Ascending aorta (tissue), 2 donors: Measurements from ENCODE around the gene SFT2D2. TPM values are rescaled to one million over a fixed set of nuclear protein-coding genes. Genes with fewer than 3 reads are reported as not detected.

Experiments
- DNase-seq, 2 donors: peaks; one replicate each; pipeline ENCODE4 v3.0.0-alpha.2; 2019; ENCODE audit warnings: low spot score in 2 of 2
- H3K27ac ChIP-seq, 2 donors: fragments of 200-600 bp; sonication (generic); one replicate each; pipeline ENCODE4 v1.5.1; 2016 to 2017; ENCODE audit warnings: mild to moderate bottlenecking in 1 of 2
- H3K27me3 ChIP-seq: fragments of 200-600 bp; sonication (generic); one replicate; pipeline ENCODE4 v1.5.1; 2017
- H3K36me3 ChIP-seq, 2 donors: fragments of 200-600 bp; sonication (generic); one replicate each; pipeline ENCODE4 v1.5.1; 2016
- H3K4me1 ChIP-seq, 2 donors: fragments of 200-600 bp; sonication (generic); one replicate each; pipeline ENCODE4 v1.5.1; 2016 to 2017; ENCODE audit warnings: mild to moderate bottlenecking in 1 of 2
- H3K4me3 ChIP-seq, 2 donors: fragments of 200-600 bp; sonication (generic); one replicate each; pipeline ENCODE4 v1.5.1; 2016 to 2017; ENCODE audit warnings: mild to moderate bottlenecking in 1 of 2
- H3K9me3 ChIP-seq, 2 donors: fragments of 200-600 bp; sonication (generic); one replicate each; pipeline ENCODE4 v1.5.1; 2016
- intact Hi-C: fragments of 100-400 bp; cut with DNase I; formaldehyde crosslinking; loops from one replicate; pipeline ENCODE4 v1.15.1; 2023
- total RNA-seq: library from RNA; depleted of rRNA; stranded (reverse); fragments of >200 nt; gene quantifications from one replicate; pipeline ENCODE4 v1.1.0, GENCODE V29; 2016
- TF ChIP-seq, protein P1 (sequence below), 3 experiments: fragments of 200-600 bp in 2 of 3; fragments of 450-650 bp in 1 of 3; sonication (generic) in 2 of 3; IDR thresholded peaks; one replicate each; pipeline ENCODE4 v1.5.1; 2016 to 2019; ENCODE audit warnings: antibody characterized with exemption in 3 of 3, mild to moderate bottlenecking in 1 of 3, moderate library complexity in 1 of 3

The SFT2D2 gene
- total RNA-seq, 1 donor from 2014 or later, result 40.1 TPM

DNA sequence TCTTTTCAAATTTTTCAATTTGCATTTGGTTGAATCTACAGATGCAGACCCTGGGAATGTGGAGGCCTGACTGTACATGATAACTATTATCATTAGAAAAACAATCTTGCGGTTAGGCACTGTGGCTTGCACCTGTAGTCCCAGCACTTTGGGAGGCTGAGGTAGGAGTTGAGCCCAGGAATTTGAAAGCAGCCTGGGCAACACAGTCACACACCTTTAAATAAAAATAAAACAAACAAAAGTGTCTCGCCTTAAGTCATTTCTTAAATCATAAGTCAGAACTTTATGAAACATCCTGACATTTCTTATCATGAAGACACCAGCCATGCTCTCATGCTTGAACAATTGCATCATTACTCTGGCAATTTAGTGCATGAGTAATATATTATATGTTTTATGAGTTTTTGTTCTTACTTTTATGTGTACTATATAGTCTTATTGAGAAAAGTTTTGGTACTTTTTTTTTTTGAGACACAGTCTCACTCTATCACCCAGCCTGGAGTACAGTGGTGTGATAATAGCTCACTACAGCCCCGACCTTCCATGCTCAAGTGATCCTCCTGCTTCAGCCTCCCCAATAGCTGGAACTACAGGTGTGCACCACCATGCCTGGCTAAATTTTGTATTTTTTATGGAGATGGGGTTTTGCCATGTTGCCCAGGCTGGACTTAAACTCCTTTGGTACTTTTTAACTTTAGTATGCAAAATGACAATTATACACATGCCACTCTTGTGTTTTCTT is 62.7 kb downstream of the SFT2D2 start:
- Histone ChIP-seq H3K27me3 (no peaks in the 10 kb centered on the region), H3K36me3 (peaks cover 0 to 4% of the 10 kb centered on the region in 2 donors), H3K4me1 (no peaks in the 10 kb centered on the region), H3K4me3 (no peak overlapping the region), H3K9me3 (no peaks in the 10 kb centered on the region), H3K27ac (no peak overlapping the region)
- TF ChIP-seq, protein P1, sequence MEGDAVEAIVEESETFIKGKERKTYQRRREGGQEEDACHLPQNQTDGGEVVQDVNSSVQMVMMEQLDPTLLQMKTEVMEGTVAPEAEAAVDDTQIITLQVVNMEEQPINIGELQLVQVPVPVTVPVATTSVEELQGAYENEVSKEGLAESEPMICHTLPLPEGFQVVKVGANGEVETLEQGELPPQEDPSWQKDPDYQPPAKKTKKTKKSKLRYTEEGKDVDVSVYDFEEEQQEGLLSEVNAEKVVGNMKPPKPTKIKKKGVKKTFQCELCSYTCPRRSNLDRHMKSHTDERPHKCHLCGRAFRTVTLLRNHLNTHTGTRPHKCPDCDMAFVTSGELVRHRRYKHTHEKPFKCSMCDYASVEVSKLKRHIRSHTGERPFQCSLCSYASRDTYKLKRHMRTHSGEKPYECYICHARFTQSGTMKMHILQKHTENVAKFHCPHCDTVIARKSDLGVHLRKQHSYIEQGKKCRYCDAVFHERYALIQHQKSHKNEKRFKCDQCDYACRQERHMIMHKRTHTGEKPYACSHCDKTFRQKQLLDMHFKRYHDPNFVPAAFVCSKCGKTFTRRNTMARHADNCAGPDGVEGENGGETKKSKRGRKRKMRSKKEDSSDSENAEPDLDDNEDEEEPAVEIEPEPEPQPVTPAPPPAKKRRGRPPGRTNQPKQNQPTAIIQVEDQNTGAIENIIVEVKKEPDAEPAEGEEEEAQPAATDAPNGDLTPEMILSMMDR (IDR thresholded peaks at IDR 0.05), result no peak
- intact Hi-C loops, result no loop called here
- no peak for DNase-seq

DNA sequence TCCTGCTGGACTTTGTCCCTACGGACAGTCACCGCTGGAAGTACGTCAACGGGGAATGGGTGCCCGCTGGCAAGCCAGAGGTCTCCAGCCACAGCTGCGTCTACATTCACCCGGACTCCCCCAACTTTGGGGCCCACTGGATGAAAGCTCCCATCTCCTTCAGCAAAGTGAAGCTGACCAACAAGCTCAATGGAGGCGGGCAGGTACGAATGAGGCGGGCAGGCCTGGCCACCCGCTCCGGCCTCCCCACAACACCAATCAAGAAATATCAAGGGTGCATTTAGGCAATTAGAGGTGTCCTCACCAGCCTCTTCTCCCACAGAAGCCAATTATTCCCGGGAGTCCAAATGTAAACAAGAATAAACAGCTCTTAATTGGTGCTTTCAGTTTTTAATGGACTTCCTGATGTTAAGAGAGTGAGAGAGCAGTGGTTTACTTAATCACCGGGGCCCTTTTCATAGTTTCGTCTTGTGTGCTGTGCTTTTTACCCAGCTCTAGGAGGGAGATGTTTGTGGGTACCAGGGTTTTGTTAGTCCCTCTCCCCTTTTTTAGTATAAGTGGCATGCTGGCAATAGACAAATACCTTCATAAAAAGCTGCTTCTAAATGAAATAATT is 65.5 kb downstream of the SFT2D2 start:
- H3K27ac ChIP-seq, result no peak overlapping the region
- no peak overlapping the region for H3K4me3 ChIP-seq
- peaks cover 3 to 4% of the 10 kb centered on the region in 2 donors for H3K36me3 ChIP-seq
- intact Hi-C loops, result no loop called here
- H3K9me3 ChIP-seq, result no peaks in the 10 kb centered on the region
- H3K27me3 ChIP-seq, result no peaks in the 10 kb centered on the region
- TF ChIP-seq, protein P1 (IDR thresholded peaks at IDR 0.05), result no peak
- H3K4me1 ChIP-seq, result no peaks in the 10 kb centered on the region
- DNase-seq, result no peak

DNA sequence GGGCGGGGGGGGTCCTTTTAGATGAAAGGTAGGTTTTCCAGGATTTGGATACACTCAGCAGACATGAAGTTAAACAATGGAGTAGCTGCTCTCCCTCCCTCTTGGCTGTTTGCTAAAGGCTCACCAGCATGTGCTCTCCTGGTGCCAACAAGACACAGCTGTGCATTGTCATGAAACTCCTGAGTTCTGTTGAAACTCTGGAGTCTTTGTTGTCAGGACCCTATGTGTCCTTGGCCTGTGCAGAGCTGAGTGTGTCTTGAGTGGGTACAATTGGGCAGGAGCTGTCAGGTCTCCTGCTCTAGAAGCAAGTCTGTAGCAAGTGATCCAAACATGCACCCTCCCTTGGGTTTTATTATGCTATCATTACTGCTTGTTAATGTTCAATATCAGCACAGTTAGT is 67.6 kb downstream of the SFT2D2 start:
- no peak overlapping the region for H3K4me3 ChIP-seq
- TF ChIP-seq, protein P1 (IDR thresholded peaks at IDR 0.05), result no peak
- H3K27ac ChIP-seq, result no peak overlapping the region
- H3K36me3 ChIP-seq, result peaks cover 3 to 4% of the 10 kb centered on the region in 2 donors
- intact Hi-C loops, result no loop called here
- H3K4me1 ChIP-seq, result no peaks in the 10 kb centered on the region
- no peaks in the 10 kb centered on the region for H3K27me3 ChIP-seq
- H3K9me3 ChIP-seq, result no peaks in the 10 kb centered on the region
- DNase-seq, result no peak

DNA sequence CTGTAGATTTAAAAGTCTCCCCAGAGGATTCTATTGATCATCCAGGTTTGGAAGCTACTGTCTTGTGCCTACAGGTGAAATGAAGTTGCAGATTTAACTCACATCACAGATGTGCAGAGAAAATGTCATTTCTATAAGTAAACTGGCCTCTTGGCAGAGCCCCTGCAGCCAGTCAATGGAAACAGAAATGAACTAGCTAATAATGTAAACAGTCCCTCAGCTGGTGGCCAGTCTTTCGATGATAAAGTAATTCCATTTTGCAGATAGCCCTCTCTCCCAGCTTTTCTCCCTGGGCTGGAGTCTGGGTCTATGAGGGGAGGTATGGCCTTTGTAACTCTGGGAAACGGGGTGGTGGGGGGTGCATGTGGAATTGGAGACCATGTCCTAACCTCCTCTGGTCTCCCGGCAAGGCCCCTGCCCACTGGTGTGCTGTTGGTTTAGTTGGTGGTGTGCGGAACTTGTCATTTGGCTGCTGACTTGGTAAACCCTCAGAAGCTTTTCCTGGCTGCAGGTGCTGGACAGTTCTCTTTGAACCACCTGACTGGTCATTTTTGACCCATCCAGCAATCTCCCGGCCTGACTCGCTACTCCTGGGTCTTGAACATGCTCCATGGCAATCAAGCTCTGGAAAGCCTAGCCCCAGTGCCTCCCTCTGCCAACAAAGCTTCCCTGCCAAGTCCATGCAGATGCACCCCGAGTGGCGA is 69.8 kb downstream of the SFT2D2 start:
- no peak for DNase-seq
- Histone ChIP-seq H3K27ac (no peak overlapping the region), H3K4me1 (no peaks in the 10 kb centered on the region), H3K27me3 (no peaks in the 10 kb centered on the region), H3K36me3 (peaks cover 3 to 4% of the 10 kb centered on the region in 2 donors), H3K4me3 (no peak overlapping the region), H3K9me3 (no peaks in the 10 kb centered on the region)
- TF ChIP-seq, protein P1 (IDR thresholded peaks at IDR 0.05), result no peak
- intact Hi-C loops, result no loop called here

DNA sequence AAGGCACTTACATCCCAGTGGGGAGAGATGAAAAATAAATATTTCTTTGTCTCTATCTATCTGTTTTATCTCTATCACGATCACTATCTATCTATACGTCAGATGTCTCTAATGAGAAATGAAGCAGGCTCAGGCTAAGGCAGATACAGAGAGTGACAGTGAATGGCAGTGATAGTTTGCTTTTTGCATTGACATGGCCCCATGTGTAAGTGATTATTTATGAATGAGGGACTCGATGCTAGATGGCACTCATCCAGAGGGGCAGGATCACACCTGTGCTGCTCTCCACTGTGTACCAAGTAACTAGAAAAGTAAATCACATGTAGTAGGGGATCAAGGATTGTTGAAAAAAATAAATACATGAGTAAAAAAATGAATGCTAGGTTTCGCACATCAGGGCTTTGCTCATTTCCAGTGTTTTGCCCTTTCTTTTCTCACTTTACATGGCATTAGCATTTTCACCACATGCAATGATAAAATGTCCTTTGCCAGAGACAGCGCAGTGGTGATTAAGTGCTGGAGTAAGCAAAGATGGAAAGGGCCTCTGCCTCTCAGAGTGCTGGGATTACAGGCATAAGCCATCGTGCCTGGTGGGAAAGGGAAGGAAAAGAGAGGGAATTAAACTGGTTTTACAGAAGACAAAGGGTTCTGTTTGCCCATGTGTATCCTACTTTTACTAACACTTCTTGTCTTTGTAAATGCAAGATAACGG is 71.4 kb downstream of the SFT2D2 start:
- intact Hi-C loops, result no loop called here
- H3K4me3 ChIP-seq, result no peak overlapping the region

More for the DNA sequence above, 71.4 kb downstream of the SFT2D2 start:
- Histone ChIP-seq H3K9me3 (no peaks in the 10 kb centered on the region), H3K4me1 (no peaks in the 10 kb centered on the region), H3K27me3 (no peaks in the 10 kb centered on the region), H3K36me3 (peaks cover 0 to 3% of the 10 kb centered on the region in 2 donors), H3K27ac (no peak overlapping the region)
- TF ChIP-seq, protein P1 (IDR thresholded peaks at IDR 0.05), result no peak
- no peak for DNase-seq
